ENCODE results near the gene HHLA2.
"Not testable (repeated sequence)": the region's sequence is repeated elsewhere in the genome, so short reads cannot be mapped to it uniquely, and the experiment has no call there.

Gene HHLA2

DNA sequence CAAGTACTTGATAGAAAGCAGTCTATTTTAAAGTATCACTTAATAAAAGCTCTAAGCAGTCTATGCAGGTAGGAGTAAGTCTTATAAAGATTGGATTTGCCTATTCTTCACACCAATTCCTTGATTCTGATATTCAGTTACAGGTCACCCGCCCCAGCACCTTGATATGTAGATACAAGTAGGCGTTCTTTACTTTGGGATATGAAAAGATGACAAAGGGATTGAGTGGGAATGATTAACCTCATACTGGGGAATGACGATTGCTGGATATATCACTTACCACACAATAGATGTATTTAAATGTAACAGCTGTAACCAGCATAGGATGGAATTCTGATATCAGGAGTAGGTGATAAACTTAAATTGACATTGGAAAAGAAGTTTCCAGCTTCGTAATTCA lies 47.1 kb downstream of the HHLA2 start:
- DNase-seq = no peak

DNA sequence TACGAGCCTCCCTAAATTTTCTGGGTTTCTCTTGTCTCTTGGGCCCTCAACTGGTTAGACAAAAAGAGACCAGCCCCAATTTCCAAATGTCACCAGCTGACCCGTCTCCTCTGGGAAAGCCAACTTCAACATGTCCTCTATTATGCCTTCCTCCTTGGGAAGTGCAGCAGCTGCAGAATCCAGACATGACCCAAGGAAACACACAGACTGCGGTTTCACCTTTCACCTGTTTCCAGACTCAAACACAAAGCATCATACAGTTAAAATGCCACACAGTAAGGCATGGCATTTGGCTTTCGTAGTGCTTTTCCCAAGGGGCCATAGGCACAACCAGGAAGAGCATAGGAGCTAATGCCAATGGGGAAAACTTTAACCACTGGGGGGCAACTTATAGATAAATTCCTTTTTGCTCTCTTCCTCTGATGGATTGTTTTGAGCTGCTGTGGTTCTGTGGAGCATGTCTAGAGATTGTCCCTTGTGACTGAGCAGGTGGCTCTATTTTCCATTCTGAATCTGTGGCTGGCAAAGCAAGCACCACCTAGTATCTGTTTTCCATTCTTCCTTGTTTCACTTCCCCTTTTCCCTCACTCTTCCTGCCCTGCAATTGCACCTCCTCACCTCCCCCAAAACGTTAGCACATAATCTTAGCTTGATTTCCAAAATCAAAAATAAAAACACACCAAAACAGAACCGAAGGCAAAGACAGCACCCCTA lies 49.3 kb downstream of the HHLA2 start:
- no peak for DNase-seq

DNA sequence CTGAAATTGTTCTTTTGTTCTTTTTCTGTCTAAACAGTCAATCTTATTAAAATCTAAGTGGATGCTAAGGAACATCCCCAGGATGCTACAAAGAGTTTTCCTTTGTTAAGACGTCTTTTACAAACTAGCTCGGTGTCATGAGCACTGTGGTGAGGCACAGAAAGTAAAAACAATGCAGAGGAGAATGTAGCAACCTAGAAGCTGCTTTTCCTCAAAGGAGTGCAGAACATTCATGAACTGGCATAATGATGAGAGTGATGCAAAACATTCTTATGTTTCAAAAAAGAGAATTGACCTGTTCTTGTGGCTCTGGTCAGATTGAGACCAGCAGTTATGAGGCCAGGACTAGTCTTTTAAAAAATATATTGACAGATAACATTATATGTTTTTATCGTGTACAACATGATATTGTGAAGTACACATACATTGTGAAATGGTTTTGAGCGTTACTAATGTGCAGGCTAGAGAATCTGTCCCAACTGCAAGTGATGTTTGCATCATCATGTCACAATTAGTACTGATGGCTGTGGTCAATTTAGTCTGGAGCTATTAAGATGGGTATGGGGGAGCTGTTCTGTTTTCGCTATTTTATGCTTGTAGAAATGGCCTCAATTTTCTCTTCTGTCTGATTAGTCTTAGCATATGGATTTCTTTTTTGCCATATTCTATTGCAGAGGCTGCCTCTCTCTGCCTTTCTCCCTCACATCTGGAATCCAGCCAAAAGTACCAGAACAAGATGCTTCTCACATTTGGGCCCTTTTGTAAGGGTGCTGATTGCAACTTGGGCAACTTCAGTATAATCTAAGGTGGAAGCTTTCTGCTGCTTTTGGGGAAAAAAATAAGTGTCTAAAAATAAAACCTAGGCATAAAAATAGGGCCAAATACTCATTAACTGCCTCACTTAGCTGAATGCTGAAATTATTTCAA lies 50.2 kb downstream of the HHLA2 start:
- DNase-seq = no peak

DNA sequence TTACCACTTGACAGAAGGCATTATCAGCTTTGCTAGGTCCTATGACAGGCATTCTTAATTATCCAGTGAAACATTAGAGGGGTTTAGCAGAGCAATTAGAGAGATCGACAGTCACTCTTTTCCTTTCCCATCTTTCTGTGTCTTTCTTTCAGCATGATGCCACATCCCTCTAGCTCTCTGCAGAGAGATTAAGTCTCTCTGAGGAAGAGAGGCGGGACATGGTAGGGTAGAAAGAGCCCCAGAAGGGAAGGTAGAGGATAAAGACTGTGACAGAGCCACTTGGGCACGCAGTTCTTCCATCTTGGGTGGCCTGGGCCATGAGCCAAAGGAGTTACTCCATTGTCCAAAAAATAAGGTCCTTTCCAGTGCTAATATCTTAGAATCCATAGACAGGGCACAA lies 55.8 kb downstream of the HHLA2 start:
- no peak for DNase-seq

DNA sequence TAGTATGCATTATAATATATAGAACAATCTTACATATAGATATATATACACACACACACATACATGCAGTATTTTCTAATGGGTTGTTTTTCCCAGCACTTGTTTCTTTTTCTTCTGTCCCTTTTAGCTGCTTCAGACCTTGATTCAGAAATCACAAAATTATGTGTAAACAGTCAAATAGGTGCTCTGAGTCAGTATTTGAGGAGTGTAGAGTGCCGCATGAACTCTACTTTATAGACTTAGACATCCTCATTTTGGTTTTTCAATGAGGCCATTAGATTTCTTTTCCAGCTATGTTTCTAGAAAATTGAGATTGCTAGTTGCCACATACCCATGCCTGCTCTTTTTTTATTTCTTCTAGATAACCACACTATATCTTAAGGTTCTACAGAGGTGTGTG lies 58.2 kb downstream of the HHLA2 start:
- no peak for DNase-seq

DNA sequence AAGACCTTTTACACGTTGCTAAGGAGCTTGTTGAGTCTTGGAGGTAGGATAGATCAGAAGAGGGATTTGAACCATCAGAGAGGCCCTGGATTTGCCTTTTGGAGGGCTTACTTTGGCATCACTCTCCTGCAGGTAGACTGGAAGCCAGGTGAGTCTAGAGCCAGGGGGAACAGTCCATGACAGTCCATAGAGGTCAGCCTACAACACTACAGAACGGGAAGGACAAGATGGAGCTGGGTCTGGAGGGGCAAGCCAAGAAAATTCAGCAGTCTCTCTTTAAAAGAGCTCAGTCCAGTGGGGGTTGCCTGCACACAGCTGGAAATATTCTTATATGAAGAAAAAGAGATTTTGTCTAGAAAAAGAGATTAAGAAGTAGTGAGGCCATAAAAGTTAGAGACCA lies 60.7 kb downstream of the HHLA2 start:
- DNase-seq = no peak

DNA sequence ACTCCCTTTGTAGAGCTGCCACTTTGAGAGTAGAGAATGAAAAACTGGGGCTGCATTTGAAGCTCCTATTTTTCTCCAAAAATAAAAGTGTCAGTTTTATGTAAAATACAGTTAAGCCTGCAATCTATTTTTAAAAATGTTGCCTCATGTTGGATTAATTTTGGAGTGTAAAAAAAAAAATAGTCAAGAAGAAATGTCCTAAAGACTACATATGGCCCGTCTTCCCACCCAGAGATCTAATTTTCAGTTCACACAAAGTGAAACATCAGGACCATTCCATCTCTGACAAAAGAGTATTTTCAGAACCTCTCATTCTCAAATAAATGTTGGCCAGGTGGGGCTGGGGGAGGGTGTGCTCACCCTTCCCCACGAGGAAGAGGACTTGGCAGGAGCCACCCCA lies 62.7 kb downstream of the HHLA2 start:
- DNase-seq = no peak

DNA sequence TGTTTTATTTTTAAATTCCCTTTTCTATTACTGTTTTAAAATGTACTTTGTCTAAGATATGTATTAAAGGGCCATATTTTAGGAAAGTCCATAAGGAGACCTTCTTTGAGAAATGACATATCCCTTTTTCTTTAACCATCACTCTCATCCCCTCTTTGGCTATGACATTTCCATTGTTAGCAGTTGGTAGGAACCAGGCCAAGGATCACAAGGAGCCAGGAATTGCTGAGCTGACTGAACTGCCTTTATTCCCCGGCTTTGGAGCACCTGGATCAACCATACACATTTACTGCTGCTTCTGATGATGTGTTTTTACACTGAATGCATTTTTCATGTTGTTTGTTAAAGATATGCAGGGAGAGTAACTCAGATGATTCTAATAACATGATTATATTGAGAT lies 79.7 kb downstream of the HHLA2 start:
- no peak for DNase-seq

DNA sequence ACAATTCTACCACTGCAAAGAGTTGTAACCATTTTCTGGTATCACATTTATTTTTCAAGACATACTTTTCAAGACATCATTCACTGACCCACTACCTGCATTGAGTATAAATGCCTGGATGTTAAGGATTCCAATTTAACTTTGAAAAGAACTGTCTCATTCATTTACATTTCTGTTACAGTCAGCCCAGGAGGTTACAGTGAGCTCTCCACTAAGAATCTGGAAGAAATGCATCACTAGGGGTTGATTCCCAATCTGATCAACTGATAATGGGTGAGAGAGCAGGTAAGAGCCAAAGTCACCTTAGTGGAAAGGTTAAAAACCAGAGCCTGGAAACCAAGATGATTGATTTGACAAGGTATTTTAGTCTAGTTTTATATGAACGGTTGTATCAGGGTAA lies 81.0 kb downstream of the HHLA2 start:
- DNase-seq = no peak

DNA sequence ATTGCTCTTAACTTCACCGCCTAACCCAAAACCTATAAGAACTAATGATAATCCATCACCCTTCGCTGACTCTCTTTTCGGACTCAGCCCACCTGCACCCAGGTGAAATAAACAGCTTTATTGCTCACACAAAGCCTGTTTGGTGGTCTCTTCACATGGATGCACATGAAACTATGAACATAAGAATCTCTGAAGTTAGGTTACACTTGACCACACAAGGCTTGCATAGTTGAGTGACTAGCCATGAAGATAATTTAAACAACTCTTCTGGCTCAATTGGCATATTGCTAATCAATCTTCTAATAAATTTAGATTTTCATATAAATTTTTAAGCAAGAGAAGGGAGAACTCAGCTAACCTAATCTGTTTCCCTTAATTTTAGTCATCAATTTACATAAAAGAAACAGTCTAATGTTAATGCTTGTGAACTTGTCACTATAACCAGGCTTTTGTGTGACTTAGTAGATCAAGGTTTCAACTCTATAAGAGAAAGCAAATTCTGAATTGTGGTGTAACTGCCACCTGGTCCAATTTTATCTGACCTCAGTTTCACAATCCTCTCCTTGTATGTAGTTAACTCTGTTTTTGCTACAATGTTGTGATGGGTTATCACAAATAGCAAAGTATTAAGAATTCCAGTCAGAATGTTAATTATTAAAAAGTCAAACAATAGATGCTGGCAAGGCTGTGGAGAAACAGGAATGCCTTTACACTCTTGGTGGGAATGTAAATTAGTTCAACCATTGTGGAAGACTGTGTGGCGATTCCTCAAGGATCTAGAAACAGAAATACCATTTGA lies 82.0 kb downstream of the HHLA2 start:
- DNase-seq = no peak

DNA sequence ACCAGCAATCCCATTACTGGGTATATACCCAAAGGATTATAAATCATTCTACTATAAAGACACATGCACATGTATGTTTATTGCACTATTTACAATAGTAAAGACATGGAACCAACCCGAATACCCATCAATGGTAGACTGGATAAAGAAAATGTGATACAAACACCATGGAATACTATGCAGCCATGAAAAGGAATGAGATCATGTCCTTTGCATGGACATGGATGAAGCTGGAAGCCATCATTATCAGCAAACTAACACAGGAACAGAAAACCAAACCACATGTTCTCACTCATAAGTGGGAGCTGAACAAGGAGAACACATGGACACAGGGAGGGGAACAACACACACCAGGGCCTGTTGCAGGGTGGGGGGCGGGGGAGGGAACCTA lies 82.6 kb downstream of the HHLA2 start:
- not testable (repeated sequence) for DNase-seq

DNA sequence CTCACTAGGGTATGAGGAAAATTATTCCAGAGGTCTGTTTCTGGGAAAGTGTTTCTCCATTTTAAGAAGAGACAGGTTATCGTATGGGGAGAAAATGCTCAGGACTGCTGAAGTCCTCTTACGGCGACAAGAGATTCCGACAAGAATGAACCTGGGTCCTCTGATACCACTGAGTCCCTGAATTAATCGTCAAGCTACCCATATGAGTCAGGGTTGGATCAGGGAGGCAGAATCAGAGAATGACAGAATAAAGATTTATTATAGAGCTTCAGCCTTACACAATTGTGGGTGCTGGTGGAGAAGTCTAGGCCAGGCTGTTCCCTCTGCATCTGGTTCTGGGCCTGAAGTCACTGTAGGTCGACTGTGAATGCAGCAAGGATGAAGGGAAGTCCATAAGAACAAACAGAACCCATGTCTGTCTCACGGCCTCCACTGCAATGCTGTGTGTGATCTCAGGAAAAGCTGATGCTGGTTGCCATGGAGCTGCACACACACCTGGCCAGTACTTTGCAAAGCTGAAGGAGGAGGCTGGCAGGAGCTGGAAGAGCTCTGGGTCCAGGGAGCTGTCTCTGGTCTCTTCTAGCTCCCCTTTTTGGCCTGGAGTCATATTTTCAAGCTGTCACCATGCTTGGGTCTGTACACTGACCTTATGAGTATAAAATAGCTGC lies 83.9 kb downstream of the HHLA2 start:
- DNase-seq = no peak

DNA sequence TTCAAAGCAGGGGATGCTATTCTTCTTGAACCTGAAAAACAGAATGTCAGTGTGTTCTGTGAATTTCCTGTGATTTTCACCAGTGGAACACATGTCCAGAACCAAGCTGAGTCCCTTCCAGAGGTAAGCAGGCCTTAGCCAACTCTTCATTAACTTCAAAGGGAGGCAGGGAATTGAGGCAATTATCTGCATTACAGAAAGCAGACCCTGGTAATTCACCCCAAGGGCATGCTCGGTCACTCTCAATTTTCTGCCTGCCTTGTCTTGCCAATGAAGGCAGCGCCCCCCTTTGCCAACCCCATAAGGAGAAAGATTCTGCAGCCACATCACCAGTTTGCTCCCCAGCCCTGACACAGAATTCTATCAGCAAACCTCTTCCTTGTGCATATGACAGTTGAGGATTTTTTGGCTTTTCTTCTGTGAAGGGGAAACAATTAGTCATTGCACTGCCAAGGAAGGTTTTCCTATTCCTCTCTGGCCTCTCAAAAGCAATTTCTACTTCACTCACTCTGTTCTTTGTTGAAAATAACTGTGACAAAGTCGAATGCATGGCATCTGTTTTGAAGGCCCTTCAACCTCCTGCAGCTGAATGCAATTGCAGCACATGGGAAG lies 85.3 kb downstream of the HHLA2 start:
- no peak for DNase-seq

DNA sequence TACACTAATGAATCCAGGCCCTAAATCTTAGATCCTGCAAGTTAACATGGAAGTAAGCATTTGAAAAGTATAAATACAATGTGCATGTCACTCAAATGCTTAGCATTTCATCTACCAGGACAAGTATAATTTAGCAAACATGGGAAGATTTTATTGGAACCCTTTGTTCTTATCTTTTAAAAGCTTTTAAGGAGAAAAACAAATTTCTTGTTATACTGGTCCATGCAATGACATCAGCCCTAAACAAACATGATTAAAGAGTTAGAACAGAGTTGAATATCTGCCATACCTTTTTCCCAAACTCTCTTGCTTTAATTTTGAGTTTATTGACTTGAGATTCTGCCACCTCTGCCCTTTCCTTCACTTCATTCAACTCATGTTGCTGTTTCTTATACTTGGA lies 87.0 kb downstream of the HHLA2 start:
- no peak for DNase-seq

DNA sequence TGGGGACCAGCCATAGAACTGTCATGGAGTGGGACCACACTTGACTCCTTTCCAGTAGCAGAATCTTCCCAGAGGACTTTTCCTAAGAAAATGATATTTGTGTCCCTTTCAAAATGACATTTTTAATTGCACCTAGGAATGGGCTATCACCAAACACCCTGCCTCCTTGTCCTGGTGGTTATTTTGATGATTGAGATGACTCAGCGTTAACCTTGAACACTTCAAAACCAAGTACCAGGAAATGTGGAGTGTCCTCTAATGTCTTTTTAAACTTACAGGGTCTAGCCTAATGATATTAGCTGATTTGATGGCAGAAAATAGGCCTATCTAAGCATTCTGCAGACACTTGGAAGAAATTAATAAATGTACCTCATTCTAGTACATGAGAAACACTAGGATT lies 90.7 kb downstream of the HHLA2 start:
- peak; percentile 63 for DNase-seq

DNA sequence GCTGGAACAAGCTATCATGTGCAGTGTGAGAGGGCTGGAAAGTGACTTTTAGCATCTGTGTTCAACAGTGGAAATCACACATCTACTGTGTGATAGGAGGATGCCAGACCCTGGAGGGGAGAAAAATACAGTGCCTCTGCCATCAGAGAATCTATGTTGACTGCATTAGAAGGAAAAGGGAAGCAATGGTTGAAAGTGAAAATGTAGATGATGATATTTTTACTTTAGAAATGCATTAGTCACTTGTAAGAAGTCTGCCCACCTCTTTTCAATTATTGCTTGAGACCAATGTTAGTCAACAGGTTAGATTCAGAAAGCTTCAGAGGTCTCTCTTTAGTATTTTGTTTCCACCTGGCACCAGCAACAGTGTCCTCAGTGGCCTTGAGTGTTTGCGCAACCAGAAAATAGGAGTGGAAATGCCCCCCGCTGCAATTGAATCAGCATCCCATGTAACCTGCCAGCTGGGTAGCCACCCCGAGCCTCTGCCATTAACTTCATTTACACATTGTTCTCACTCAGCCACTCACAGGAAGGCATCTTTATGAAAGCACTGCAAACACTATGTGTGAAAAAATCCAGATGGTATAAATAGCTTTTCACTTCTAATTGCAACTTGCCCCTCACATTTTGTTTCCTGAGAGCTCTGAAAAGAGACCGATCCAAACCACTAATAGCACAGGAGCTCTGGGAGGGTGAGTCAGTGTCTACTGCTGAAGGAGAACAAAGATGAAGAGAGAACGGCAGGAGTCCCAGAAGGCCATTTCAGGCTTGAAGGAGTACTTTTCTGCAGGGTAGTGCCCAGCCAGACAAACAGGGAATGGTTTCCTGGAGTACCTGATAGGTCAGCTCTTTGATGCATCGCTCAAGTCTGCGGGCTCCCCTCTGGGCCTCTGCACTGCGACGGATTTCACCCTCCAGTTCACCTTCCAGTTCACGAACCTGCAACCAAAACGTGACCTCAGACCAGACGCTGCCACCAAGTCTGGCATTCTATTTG lies 92.1 kb downstream of the HHLA2 start:
- peak; percentile 90 for DNase-seq

DNA sequence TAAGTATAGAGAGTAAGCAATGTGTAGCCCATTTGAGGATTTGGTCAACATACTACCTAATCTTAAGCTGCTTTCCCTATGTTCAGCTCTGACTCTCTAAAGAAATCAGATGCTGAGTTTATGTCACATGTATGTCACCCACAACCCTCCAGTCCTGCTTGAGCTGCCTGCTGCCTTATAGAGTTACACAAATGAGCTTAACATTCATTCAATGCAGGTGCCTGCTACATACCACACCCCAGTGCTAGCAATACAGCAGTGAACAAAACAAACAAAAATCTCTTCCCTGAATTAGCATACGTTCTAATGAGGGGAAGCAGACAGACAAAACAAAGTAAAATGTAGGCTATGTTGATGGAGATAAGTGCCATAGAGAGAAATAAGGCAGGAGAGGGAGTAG lies 93.0 kb downstream of the HHLA2 start:
- no peak for DNase-seq

DNA sequence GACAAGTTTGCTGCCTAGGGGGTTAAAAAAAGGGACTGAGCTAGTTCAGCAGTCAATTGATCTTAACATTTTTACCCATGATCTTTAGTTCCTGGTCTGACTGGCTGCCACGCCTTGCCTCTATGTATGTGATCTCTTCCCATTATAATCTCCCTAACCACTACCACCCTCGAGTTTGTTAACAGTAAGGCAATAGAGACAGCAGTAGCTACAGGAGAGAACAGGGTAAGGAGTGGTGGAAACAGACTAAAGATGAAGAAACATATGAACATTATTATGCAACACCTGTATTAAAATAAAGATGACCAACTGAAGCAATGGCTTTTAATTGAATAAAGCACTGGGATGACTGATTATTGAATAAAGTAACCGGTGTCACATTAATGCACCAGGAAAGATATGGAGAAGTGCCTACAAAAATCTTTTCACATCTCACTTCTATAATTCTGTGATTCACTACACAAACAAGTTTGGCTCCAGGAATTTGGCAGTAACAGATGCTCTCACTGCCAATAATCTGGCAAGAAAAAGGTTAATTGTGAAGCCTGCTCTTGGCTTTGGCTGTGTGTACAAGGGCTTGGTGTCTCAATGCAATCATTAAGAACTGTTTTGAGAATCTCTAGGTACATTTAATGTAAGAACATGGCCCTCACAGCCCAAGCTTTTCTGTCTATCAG lies 95.7 kb downstream of the HHLA2 start:
- DNase-seq = no peak

DNA sequence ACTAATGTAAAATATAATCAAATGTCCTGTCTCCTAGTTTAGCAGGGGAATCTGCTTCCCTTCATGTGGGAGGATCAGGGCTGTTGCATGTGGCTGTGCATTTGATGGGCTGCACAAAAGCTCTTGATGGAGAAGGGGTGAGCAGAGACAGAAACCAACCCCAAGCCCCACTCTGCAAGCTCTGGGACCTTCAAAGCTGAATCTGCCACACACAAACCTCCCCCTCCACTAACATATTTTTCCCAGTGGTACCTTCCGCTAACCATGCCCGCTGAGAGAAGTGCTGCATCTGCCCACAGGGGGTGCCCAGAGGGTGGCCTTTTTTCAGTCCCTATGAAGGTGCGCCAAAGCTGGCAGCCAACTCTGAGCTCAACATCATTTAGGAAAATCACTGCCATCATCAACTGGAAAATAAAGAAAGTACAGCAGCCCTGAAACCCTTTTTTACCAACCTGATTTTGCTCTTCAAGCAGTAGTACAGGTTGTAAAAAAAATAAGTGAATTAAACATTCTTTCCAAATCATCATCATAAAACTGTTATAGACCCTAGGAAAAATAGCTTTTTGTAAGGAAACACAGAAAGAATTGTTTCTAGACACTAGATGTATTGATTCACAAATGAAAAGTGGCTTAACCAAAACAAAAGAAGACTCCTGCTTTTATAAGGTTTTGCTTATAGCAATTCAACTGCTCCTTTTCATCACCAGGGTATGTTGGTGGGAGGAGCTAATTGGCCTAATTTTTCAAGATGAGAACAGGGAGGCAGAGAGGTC lies 97.0 kb downstream of the HHLA2 start:
- no peak for DNase-seq

DNA sequence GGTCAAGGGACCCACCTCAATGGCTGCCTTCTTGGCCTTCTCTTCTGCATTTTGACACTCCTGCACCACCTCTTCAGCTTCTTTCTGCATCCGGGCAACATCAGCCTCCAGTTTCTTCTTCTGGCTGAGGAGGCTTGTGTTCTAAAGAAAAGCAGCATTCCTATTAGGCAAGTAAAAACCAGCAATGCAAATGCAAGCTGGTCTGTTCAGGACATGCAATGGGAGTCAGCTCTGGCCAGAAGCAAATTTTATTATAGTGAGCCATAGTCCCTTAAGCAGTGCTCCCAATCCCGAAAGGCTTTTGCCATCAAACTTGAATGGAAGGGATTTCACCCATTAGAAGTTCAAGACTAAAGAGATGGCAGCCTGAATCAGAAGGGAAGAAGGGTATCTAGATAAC lies 97.7 kb downstream of the HHLA2 start:
- DNase-seq = no peak
